ENCODE results near the gene GPR179. TPM values are rescaled to one million over a fixed set of nuclear protein-coding genes. Genes with fewer than 3 reads are reported as not detected.
A peak's percentile ranks its signal among the peaks of the same experiment; 100 is the strongest.
"Not testable (repeated sequence)": the region's sequence is repeated elsewhere in the genome, so short reads cannot be mapped to it uniquely, and the experiment has no call there.

GPR179 gene
- total RNA-seq, 4 donors from 2014 or later: 0.12 to 5.3 (median 0.97) TPM; not detected in 1

DNA sequence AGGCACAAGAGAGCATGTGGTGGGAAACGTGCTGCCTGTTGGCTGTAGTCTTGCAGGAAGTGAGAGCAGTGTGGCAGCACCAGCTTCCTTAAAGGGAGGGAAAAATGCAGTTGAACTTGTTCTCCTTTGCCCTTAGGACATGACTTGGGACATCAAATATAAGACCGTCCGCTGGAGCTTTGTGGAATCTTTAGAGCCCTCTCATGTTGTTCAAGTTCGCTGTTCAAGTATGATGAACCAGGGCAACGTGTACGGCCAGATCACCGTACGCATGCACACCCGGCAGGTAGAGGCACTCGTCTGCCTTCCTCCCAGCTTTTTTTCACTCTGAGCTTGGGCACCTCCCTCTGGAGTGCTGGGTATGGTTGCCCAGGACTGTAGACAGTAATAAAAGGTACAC is 23.3 kb downstream of the GPR179 start:
- no peak overlapping the region for H3K4me3 ChIP-seq
- no peaks in the 10 kb centered on the region for H3K9me3 ChIP-seq
- no peak overlapping the region for H3K27ac ChIP-seq
- no peaks in the 10 kb centered on the region for H3K36me3 ChIP-seq
- intact Hi-C loops (cut with DNase I; ENCODE audit: low total_unique reads): no loop called here
- no peak for DNase-seq
- no peaks in the 10 kb centered on the region for H3K27me3 ChIP-seq
- no peaks in the 10 kb centered on the region for H3K4me1 ChIP-seq
- TF ChIP-seq, protein P1, sequence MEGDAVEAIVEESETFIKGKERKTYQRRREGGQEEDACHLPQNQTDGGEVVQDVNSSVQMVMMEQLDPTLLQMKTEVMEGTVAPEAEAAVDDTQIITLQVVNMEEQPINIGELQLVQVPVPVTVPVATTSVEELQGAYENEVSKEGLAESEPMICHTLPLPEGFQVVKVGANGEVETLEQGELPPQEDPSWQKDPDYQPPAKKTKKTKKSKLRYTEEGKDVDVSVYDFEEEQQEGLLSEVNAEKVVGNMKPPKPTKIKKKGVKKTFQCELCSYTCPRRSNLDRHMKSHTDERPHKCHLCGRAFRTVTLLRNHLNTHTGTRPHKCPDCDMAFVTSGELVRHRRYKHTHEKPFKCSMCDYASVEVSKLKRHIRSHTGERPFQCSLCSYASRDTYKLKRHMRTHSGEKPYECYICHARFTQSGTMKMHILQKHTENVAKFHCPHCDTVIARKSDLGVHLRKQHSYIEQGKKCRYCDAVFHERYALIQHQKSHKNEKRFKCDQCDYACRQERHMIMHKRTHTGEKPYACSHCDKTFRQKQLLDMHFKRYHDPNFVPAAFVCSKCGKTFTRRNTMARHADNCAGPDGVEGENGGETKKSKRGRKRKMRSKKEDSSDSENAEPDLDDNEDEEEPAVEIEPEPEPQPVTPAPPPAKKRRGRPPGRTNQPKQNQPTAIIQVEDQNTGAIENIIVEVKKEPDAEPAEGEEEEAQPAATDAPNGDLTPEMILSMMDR (IDR thresholded peaks at IDR 0.05): no peak
- no peak for TF ChIP-seq POLR2A (IDR thresholded peaks at IDR 0.05)

DNA sequence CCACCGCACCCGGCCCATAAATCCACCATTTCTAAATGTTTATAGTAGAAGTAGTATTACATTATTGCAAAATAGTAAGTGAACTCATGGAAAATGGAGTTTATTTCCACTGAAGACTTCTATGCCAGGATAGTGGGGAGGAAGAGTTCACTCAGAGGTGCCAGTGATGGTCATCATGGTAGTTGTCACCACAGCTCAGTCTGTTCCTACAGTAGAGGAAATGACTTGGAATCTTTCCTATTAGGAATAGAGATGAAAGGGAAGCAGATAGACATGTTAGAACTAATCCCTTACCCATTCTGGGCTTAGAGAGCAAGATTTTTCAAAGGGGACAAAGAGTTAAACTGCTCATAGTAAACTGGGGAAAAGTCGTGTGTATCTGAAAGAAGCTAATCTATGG is 26.7 kb downstream of the GPR179 start:
- intact Hi-C loops (cut with DNase I; ENCODE audit: low total_unique reads): no loop called here
- no peak for DNase-seq
- no peaks in the 10 kb centered on the region for H3K9me3 ChIP-seq
- no peak overlapping the region for H3K4me3 ChIP-seq
- TF ChIP-seq POLR2A (IDR thresholded peaks at IDR 0.05): no peak
- TF ChIP-seq, protein P1 (IDR thresholded peaks at IDR 0.05): no peak
- no peaks in the 10 kb centered on the region for H3K36me3 ChIP-seq
- no peaks in the 10 kb centered on the region for H3K27me3 ChIP-seq
- H3K4me1 ChIP-seq: no peaks in the 10 kb centered on the region
- no peak overlapping the region for H3K27ac ChIP-seq

DNA sequence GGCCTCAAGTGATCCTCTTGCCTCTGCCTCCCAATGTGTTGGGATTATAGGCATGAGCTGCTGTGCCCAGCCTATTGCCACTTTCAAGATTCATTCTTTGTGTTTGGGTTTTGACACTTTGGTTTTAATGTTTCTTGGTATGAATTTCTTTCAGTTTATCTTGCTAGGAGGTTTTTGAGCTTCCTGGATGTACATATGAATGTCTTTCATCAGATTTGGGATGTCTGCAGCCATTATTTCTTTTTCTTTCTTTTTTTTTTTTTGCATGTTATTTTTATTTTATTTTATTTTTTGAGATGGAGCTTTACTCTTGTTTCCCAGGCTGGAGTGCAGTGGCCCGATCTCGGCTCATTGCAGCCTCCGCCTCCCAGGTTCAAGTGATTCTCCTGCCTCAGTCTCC is 28.3 kb downstream of the GPR179 start:
- Histone ChIP-seq H3K4me3 (no peak overlapping the region), H3K4me1 (no peaks in the 10 kb centered on the region), H3K27ac (no peak overlapping the region), H3K36me3 (no peaks in the 10 kb centered on the region), H3K27me3 (no peaks in the 10 kb centered on the region), H3K9me3 (no peaks in the 10 kb centered on the region)
- intact Hi-C loops (cut with DNase I; ENCODE audit: low total_unique reads): no loop called here
- no peak for TF ChIP-seq POLR2A (IDR thresholded peaks at IDR 0.05)
- TF ChIP-seq, protein P1 (IDR thresholded peaks at IDR 0.05): no peak
- no peak for DNase-seq

DNA sequence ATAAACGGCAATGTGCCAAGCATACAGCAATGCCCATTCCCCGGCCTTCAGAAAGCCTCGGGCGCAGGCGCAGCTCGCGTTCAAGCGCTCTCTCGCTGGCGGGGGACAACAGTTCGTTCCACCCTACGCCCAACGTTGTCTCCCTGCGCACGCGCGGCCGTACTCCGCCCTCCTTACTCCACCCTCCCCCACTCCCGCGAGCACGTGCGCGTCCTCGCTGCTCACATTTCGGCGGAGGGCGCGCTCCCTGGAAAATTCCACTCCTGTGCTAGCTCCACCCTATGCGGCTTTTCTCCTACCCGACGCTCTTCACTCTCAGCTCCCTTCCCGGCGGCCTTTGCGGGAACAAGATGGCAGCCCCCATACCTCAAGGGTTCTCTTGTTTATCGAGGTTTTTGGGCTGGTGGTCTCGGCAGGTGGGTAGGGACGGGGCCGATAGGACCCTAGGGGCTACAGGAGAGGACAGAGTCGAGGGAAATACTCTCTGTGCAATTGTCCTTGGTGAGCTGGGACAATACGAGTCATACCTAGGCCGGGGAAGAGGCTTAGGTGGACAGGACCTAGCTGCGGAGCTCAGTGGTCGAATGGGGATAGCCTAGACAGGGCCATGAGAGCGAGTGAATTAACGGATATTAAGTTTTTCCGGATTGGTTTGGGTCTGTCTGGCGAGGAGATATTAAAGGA is 46.8 kb downstream of the GPR179 start, which contains the start of gene MRPL45:
MRPL45 (plus strand) TSS at position 335 of the 684 bp plus-strand sequence; CDS start at position 351, 16 bp downstream.
- H3K4me1 ChIP-seq; intact Hi-C loops (cut with DNase I; ENCODE audit: low total_unique reads); H3K36me3 ChIP-seq: not testable (repeated sequence)

DNA sequence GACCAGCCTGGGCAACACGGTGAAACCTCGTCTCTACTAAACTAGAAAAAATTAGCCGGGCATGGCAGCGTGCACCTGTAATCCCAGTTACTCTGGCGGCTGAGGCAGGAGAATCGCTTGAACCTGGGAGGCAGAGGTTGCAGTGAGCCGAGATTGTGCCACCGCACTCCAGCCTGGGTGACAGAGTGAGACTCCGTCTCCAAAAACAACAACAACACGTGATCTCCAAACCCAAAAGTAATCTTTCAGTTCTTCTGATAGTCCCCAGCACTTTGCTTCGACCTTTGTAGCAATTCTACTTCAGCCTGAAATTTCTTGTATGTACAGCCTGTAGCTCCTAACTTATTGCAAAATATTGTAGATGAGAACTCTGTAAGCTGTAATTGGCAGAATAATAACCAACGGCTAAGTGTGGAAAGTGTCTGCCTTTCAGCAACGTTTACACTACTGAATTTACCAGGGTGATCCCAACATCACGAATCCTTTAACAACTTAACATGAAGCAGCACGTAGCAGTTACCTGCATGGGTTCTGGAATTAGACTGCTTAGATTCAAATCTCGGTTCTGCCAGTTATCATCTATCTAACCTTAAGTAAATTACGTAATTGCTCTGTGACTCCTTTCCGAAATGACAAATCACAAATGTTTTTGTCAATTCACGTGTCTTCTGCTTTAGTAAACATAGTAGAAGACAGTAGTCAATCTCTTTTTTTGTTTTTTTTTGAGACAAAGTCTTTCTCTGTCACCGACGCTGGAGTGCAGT is 48.0 kb downstream of the GPR179 start:
- H3K9me3 ChIP-seq; H3K36me3 ChIP-seq; DNase-seq; H3K27me3 ChIP-seq; H3K4me1 ChIP-seq; intact Hi-C loops (cut with DNase I; ENCODE audit: low total_unique reads); H3K4me3 ChIP-seq: not testable (repeated sequence)
- H3K27ac ChIP-seq: peak overlapping the region in 1 of 2 donors; percentile 74

More for the DNA sequence above, 46.8 kb downstream of the GPR179 start, which contains the start of gene MRPL45:
- H3K27me3 ChIP-seq, H3K9me3 ChIP-seq: not testable (repeated sequence)
- DNase-seq: peak; percentile 96 to 98
- Histone ChIP-seq H3K4me3 (peak within 1 kb of the TSS; percentile 36 to 50), H3K27ac (peak within 1 kb of the TSS; percentile 63 to 78)

DNA sequence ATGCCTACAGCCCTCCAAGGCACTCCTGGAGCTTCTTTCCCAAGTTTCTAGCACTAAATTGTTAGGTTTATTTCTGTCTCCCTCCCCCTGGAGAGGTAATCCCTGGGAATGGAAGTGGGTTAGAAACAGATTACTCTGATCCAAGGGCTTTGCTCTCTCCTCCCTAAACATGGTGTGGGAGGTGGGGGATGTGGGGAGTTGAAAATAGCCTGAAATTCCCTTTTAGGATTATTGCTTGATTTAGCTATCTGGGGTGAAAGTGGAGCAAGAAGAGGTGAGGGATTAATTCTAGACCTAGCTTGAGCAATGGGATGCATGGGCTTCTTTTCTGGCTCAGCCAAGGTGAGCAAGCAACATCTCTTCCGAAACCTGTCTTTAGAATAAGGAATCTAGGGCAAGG is 54.0 kb downstream of the GPR179 start:
- H3K27me3 ChIP-seq; H3K27ac ChIP-seq; H3K4me3 ChIP-seq; intact Hi-C loops (cut with DNase I; ENCODE audit: low total_unique reads); H3K36me3 ChIP-seq; H3K4me1 ChIP-seq; H3K9me3 ChIP-seq; DNase-seq: not testable (repeated sequence)

All from uterus (tissue), 4 donors.